GM12878 (cell line): ENCODE measurements around the gene SPSB2. TPM values are rescaled to one million over a fixed set of nuclear protein-coding genes. Genes with fewer than 3 reads are reported as not detected.

Experiments
- CEBPB ChIP-seq, 2 experiments: fragments of 150-350 bp in 1 of 2; IDR thresholded peaks; 2 replicates each; pipeline ENCODE4 v1.6.1; 2012 to 2014; ENCODE audit warnings: low read depth in 2 of 2, low read length in 2 of 2, borderline replicate concordance in 1 of 2, inconsistent platforms in 1 of 2
- E4F1 ChIP-seq: fragments of 450-650 bp; IDR thresholded peaks from 2 replicates; pipeline ENCODE4 v1.6.1; 2018; ENCODE audit warnings: borderline replicate concordance, mild to moderate bottlenecking; ENCODE audit not compliant: partially characterized antibody
- HDAC6 ChIP-seq: fragments of 200-600 bp; sonication (generic); IDR thresholded peaks from one replicate; pipeline ENCODE4 v1.8.0; 2017; ENCODE audit warnings: antibody characterized with exemption; ENCODE audit not compliant: unreplicated experiment
- IRF5 ChIP-seq: fragments of 450-650 bp; IDR thresholded peaks from 2 replicates; pipeline ENCODE4 v1.6.1; 2017; ENCODE audit warnings: borderline replicate concordance
- KLF5 ChIP-seq: fragments of 450-650 bp; IDR thresholded peaks from 2 replicates; pipeline ENCODE4 v1.6.1; 2014; ENCODE audit warnings: mild to moderate bottlenecking; ENCODE audit not compliant: partially characterized antibody
- PAX8 ChIP-seq: fragments of 450-650 bp; IDR thresholded peaks from 2 replicates; pipeline ENCODE4 v1.6.1; 2017; ENCODE audit warnings: mild to moderate bottlenecking, moderate library complexity
- POU2F2 ChIP-seq: IDR thresholded peaks from 3 replicates; pipeline ENCODE4 v1.6.1; 2011; ENCODE audit warnings: low read depth, mild to moderate bottlenecking, low read length, borderline replicate concordance
- RB1 ChIP-seq: fragments of 450-650 bp; formaldehyde crosslinking; IDR thresholded peaks from 2 replicates; pipeline ENCODE4 v1.6.1; 2017; ENCODE audit warnings: mild to moderate bottlenecking, borderline replicate concordance
- SMAD1 ChIP-seq: fragments of 450-650 bp; IDR thresholded peaks from 2 replicates; pipeline ENCODE4 v1.6.1; 2018; ENCODE audit warnings: mild to moderate bottlenecking, low read depth; ENCODE audit not compliant: partially characterized antibody
- polyA plus RNA-seq, 11 experiments: library from polyadenylated mRNA; depleted of rRNA in 4 of 11; unstranded in 6 of 11; stranded (reverse) in 5 of 11; fragments of >200 nt; fragmentation: Nextera tagmentation in 4 of 11; fragmentation: Illumina TruSeq in 1 of 11; extraction: Ambion mirVana in 4 of 11; extraction: Trizol in 1 of 11; gene quantifications; 1 replicate in 1 of 11; 2 replicates in 10 of 11; pipeline versions ENCODE4 v1.2.1 to v1.2.3, GENCODE V29; 2011 to 2016; ENCODE audit warnings: inconsistent platforms in 2 of 11, missing spikeins in 2 of 11, low read depth in 1 of 11
- total RNA-seq, 4 experiments: library from RNA; depleted of rRNA in 3 of 4; stranded (reverse); fragments of >200 nt in 3 of 4; fragmentation: Illumina TruSeq in 1 of 4; extraction: Trizol in 1 of 4; gene quantifications; 2 replicates each; pipeline versions ENCODE4 v1.2.1 to v1.2.3, GENCODE V29; 2013 to 2021
- TF ChIP-seq, protein P1 (sequence below), 3 experiments: IDR thresholded peaks in 2 of 3; conservative IDR thresholded peaks in 1 of 3; 2 replicates each; pipeline ENCODE4 v1.5.1; 2011; ENCODE audit warnings: low read depth in 3 of 3, low read length in 3 of 3, mild to moderate bottlenecking in 3 of 3, control low read depth in 2 of 3, moderate library complexity in 2 of 3, inconsistent platforms in 1 of 3, mixed read lengths in 1 of 3; ENCODE audit not compliant: control insufficient read depth in 2 of 3, insufficient read depth in 1 of 3; ENCODE audit errors: extremely low read depth in 1 of 3
- TF ChIP-seq, protein P2 (sequence below): fragments of 450-650 bp; IDR thresholded peaks from 2 replicates; pipeline ENCODE4 v1.6.1; 2017; ENCODE audit warnings: mild to moderate bottlenecking
- TF ChIP-seq, protein P3 (sequence below): IDR thresholded peaks from 2 replicates; pipeline ENCODE4 v1.6.1; 2011; ENCODE audit warnings: borderline replicate concordance, low read depth, mild to moderate bottlenecking, moderate library complexity, low read length; ENCODE audit not compliant: insufficient read depth, poor library complexity, severe bottlenecking
- TF ChIP-seq, protein P4 (sequence below): fragments of 450-650 bp; formaldehyde crosslinking; IDR thresholded peaks from 2 replicates; pipeline ENCODE4 v1.4.0; 2020; ENCODE audit warnings: mild to moderate bottlenecking, moderate library complexity

SPSB2 gene
- total and polyA plus RNA-seq, 10 of the 15 experiments (the other 5 are each of a cell fraction or from before 2014, with no cell fraction given) = 0.08 to 5.6 (median 2.7) TPM

DNA sequence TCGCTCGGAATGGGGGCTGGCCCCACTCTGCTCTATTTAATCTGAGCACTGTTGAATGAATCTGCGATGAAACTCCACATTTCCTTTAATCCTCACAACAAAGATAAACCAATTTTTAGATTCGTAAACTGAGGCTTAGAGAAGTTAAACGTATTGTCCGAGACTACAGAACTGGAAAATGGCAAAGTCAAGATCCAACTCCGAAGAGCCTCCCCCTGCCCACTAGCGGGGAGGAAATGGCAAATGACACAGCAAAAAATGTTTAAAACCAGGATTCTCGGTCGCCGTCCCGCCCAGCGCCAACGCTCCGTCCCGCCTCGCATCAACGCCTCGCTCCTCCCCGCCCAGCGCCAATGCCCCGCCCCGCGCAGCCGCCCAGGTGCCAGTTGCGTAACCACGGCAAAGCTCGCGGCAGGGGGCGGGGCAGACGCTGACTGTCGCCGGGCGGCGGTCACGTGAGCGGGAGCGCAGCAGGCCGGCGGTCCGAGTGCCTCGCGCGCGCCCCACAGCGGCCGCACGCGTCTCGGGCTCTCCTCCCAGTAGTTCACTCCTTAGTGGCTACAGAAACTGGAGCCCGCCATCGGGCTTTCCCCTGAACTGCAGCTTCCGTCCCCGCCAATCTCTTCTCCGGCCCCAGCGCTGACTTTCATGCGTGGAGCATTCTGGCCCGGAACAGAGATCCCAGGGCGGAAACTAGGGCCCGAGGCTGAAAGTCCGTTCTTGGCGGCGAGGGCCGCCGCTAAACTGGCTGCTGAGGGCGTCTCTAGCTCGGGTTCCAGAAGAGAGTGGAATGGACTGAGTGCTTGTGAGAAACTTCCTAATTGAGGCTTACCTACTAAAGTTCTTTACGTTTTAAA, 17.9 kb upstream of the SPSB2 start (continued):
- TF ChIP-seq, protein P1, sequence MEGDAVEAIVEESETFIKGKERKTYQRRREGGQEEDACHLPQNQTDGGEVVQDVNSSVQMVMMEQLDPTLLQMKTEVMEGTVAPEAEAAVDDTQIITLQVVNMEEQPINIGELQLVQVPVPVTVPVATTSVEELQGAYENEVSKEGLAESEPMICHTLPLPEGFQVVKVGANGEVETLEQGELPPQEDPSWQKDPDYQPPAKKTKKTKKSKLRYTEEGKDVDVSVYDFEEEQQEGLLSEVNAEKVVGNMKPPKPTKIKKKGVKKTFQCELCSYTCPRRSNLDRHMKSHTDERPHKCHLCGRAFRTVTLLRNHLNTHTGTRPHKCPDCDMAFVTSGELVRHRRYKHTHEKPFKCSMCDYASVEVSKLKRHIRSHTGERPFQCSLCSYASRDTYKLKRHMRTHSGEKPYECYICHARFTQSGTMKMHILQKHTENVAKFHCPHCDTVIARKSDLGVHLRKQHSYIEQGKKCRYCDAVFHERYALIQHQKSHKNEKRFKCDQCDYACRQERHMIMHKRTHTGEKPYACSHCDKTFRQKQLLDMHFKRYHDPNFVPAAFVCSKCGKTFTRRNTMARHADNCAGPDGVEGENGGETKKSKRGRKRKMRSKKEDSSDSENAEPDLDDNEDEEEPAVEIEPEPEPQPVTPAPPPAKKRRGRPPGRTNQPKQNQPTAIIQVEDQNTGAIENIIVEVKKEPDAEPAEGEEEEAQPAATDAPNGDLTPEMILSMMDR (IDR thresholded peaks at IDR 0.05 in 2 of 3, conservative IDR thresholded peaks at IDR 0.05 in 1 of 3; ENCODE audit: control insufficient read depth in 2 of 3, extremely low read depth in 1 of 3, insufficient read depth in 1 of 3, low read depth in 3 of 3, low read length in 3 of 3) = peak; percentile 71 to 96 (median 80); a peak in 5 of 6 replicates
- TF ChIP-seq, protein P2, sequence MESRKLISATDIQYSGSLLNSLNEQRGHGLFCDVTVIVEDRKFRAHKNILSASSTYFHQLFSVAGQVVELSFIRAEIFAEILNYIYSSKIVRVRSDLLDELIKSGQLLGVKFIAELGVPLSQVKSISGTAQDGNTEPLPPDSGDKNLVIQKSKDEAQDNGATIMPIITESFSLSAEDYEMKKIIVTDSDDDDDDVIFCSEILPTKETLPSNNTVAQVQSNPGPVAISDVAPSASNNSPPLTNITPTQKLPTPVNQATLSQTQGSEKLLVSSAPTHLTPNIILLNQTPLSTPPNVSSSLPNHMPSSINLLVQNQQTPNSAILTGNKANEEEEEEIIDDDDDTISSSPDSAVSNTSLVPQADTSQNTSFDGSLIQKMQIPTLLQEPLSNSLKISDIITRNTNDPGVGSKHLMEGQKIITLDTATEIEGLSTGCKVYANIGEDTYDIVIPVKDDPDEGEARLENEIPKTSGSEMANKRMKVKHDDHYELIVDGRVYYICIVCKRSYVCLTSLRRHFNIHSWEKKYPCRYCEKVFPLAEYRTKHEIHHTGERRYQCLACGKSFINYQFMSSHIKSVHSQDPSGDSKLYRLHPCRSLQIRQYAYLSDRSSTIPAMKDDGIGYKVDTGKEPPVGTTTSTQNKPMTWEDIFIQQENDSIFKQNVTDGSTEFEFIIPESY = no peak
- 0 out of 2 replicates have a peak, but pooled peaks have one; percentile 76 for TF ChIP-seq PAX8
- peak; percentile 45 for TF ChIP-seq KLF5
- TF ChIP-seq SMAD1 = no peak
- TF ChIP-seq, protein P3, sequence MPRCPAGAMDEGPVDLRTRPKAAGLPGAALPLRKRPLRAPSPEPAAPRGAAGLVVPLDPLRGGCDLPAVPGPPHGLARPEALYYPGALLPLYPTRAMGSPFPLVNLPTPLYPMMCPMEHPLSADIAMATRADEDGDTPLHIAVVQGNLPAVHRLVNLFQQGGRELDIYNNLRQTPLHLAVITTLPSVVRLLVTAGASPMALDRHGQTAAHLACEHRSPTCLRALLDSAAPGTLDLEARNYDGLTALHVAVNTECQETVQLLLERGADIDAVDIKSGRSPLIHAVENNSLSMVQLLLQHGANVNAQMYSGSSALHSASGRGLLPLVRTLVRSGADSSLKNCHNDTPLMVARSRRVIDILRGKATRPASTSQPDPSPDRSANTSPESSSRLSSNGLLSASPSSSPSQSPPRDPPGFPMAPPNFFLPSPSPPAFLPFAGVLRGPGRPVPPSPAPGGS = peak; percentile 48
- TF ChIP-seq HDAC6 = no peak
- peak; percentile 80; the same call in 1 of the 2 replicates for TF ChIP-seq RB1
- peak in 1 of 2 experiments; percentile 97; a peak in 2 of 4 replicates for TF ChIP-seq CEBPB (IDR thresholded peaks at IDR 0.05; ENCODE audit: borderline replicate concordance in 1 of 2, low read depth in 2 of 2, low read length in 2 of 2)
- TF ChIP-seq IRF5 = no peak
- TF ChIP-seq E4F1 = no peak
- peak; percentile 47; the same call in 1 of the 3 replicates for TF ChIP-seq POU2F2
- TF ChIP-seq, protein P4, sequence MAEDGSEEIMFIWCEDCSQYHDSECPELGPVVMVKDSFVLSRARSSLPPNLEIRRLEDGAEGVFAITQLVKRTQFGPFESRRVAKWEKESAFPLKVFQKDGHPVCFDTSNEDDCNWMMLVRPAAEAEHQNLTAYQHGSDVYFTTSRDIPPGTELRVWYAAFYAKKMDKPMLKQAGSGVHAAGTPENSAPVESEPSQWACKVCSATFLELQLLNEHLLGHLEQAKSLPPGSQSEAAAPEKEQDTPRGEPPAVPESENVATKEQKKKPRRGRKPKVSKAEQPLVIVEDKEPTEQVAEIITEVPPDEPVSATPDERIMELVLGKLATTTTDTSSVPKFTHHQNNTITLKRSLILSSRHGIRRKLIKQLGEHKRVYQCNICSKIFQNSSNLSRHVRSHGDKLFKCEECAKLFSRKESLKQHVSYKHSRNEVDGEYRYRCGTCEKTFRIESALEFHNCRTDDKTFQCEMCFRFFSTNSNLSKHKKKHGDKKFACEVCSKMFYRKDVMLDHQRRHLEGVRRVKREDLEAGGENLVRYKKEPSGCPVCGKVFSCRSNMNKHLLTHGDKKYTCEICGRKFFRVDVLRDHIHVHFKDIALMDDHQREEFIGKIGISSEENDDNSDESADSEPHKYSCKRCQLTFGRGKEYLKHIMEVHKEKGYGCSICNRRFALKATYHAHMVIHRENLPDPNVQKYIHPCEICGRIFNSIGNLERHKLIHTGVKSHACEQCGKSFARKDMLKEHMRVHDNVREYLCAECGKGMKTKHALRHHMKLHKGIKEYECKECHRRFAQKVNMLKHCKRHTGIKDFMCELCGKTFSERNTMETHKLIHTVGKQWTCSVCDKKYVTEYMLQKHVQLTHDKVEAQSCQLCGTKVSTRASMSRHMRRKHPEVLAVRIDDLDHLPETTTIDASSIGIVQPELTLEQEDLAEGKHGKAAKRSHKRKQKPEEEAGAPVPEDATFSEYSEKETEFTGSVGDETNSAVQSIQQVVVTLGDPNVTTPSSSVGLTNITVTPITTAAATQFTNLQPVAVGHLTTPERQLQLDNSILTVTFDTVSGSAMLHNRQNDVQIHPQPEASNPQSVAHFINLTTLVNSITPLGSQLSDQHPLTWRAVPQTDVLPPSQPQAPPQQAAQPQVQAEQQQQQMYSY = no peak
